IPS-20b (cell line): Measurements from ENCODE around the gene DNAH6.

Source experiments
- H3K27ac ChIP-seq: one replicate; pipeline ENCODE4 v1.5.1; 2013; ENCODE audit warnings: low read length
- H3K27me3 ChIP-seq: 2 replicates; pipeline ENCODE4 v1.6.1; 2013; ENCODE audit warnings: mild to moderate bottlenecking, low read length, inconsistent platforms; ENCODE audit not compliant: insufficient read depth
- H3K36me3 ChIP-seq: 2 replicates; pipeline ENCODE4 v1.6.1; 2013; ENCODE audit warnings: low read depth, mild to moderate bottlenecking, inconsistent platforms, low read length, moderate library complexity; ENCODE audit not compliant: insufficient read depth
- H3K4me1 ChIP-seq: 2 replicates; pipeline ENCODE4 v1.6.1; 2013; ENCODE audit warnings: mild to moderate bottlenecking, control low read depth, inconsistent platforms, low read length, moderate library complexity; ENCODE audit not compliant: insufficient read depth
- H3K4me3 ChIP-seq: 2 replicates; pipeline ENCODE4 v1.5.1; 2013; ENCODE audit warnings: mild to moderate bottlenecking, low read length, inconsistent platforms
- H3K9ac ChIP-seq: 2 replicates; pipeline ENCODE4 v1.6.1; 2013; ENCODE audit warnings: low read depth, mild to moderate bottlenecking, inconsistent platforms, low read length, moderate library complexity
- H3K9me3 ChIP-seq: 2 replicates; pipeline ENCODE4 v1.6.1; 2013; ENCODE audit warnings: mild to moderate bottlenecking, low read depth, low read length, inconsistent platforms; ENCODE audit not compliant: insufficient read depth

Gene DNAH6

GRCh38 chr2:84833481-84834150 is 317.3 kb downstream of the DNAH6 start:
- Histone ChIP-seq H3K9ac (no peak overlapping the region), H3K27ac (no peak overlapping the region), H3K27me3 (no peaks in the 10 kb centered on the region), H3K9me3 (peaks cover 13% of the 10 kb centered on the region), H3K4me3 (no peak overlapping the region), H3K36me3 (no peaks in the 10 kb centered on the region), H3K4me1 (0 out of 2 replicates have a peak, but pooled peaks cover 5% of the 10 kb centered on the region)

- Histone ChIP-seq H3K27me3 (no peaks in the 10 kb centered on the region), H3K9ac (no peak overlapping the region), H3K36me3 (no peaks in the 10 kb centered on the region), H3K9me3 (peaks cover 13% of the 10 kb centered on the region), H3K27ac (no peak overlapping the region), H3K4me3 (no peak overlapping the region), H3K4me1 (0 out of 2 replicates have a peak, but pooled peaks cover 5% of the 10 kb centered on the region)
Measured at GRCh38 chr2:84836215-84836614, 319.9 kb downstream of the DNAH6 start.

- H3K27me3 ChIP-seq: no peaks in the 10 kb centered on the region
- H3K4me3 ChIP-seq: no peak overlapping the region
- H3K9me3 ChIP-seq: peaks cover 13% of the 10 kb centered on the region
- H3K9ac ChIP-seq: no peak overlapping the region
- no peaks in the 10 kb centered on the region for H3K4me1 ChIP-seq
- H3K36me3 ChIP-seq: no peaks in the 10 kb centered on the region
- no peak overlapping the region for H3K27ac ChIP-seq
Measured at GRCh38 chr2:84838434-84839145, 322.3 kb downstream of the DNAH6 start.

- H3K9ac ChIP-seq: no peak overlapping the region
- H3K4me3 ChIP-seq: no peak overlapping the region
- H3K36me3 ChIP-seq: no peaks in the 10 kb centered on the region
- no peaks in the 10 kb centered on the region for H3K27me3 ChIP-seq
- no peak overlapping the region for H3K27ac ChIP-seq
- H3K4me1 ChIP-seq: no peaks in the 10 kb centered on the region
- peaks cover 13% of the 10 kb centered on the region for H3K9me3 ChIP-seq
Measured at GRCh38 chr2:84839851-84840250, 323.6 kb downstream of the DNAH6 start.

- H3K4me1 ChIP-seq: no peaks in the 10 kb centered on the region
- no peak overlapping the region for H3K27ac ChIP-seq
- H3K36me3 ChIP-seq: no peaks in the 10 kb centered on the region
- no peak overlapping the region for H3K4me3 ChIP-seq
- H3K27me3 ChIP-seq: no peaks in the 10 kb centered on the region
- H3K9me3 ChIP-seq: peaks cover 13% of the 10 kb centered on the region
- H3K9ac ChIP-seq: no peak overlapping the region
Measured at GRCh38 chr2:84840306-84840705, 324.0 kb downstream of the DNAH6 start.

- H3K9me3 ChIP-seq: peaks cover under 1% of the 10 kb centered on the region
- no peaks in the 10 kb centered on the region for H3K27me3 ChIP-seq
- H3K9ac ChIP-seq: no peak overlapping the region
- no peaks in the 10 kb centered on the region for H3K4me1 ChIP-seq
- no peak overlapping the region for H3K27ac ChIP-seq
- H3K36me3 ChIP-seq: no peaks in the 10 kb centered on the region
- no peak overlapping the region for H3K4me3 ChIP-seq
Measured at GRCh38 chr2:84841577-84841976, 325.3 kb downstream of the DNAH6 start.

- Histone ChIP-seq H3K9me3 (no peaks in the 10 kb centered on the region), H3K36me3 (no peaks in the 10 kb centered on the region), H3K27ac (no peak overlapping the region), H3K4me1 (no peaks in the 10 kb centered on the region), H3K27me3 (no peaks in the 10 kb centered on the region), H3K4me3 (no peak overlapping the region), H3K9ac (no peak overlapping the region)
Measured at GRCh38 chr2:84844141-84844540, 327.8 kb downstream of the DNAH6 start.

GRCh38 chr2:84846041-84846663 is 329.9 kb downstream of the DNAH6 start:
- H3K4me1 ChIP-seq: no peaks in the 10 kb centered on the region
- H3K27me3 ChIP-seq: no peaks in the 10 kb centered on the region
- no peak overlapping the region for H3K9ac ChIP-seq
- H3K9me3 ChIP-seq: no peaks in the 10 kb centered on the region
- H3K27ac ChIP-seq: no peak overlapping the region
- H3K4me3 ChIP-seq: no peak overlapping the region
- H3K36me3 ChIP-seq: no peaks in the 10 kb centered on the region

GRCh38 chr2:84846741-84847142 is 330.4 kb downstream of the DNAH6 start:
- Histone ChIP-seq H3K4me1 (no peaks in the 10 kb centered on the region), H3K9ac (no peak overlapping the region), H3K27me3 (no peaks in the 10 kb centered on the region), H3K36me3 (no peaks in the 10 kb centered on the region), H3K9me3 (no peaks in the 10 kb centered on the region), H3K27ac (no peak overlapping the region), H3K4me3 (no peak overlapping the region)

GRCh38 chr2:84847326-84848050 is 331.2 kb downstream of the DNAH6 start:
- no peaks in the 10 kb centered on the region for H3K27me3 ChIP-seq
- H3K4me1 ChIP-seq: no peaks in the 10 kb centered on the region
- H3K4me3 ChIP-seq: no peak overlapping the region
- H3K36me3 ChIP-seq: no peaks in the 10 kb centered on the region
- no peaks in the 10 kb centered on the region for H3K9me3 ChIP-seq
- H3K9ac ChIP-seq: no peak overlapping the region
- H3K27ac ChIP-seq: no peak overlapping the region

GRCh38 chr2:84849271-84849952 is 333.1 kb downstream of the DNAH6 start:
- no peaks in the 10 kb centered on the region for H3K9me3 ChIP-seq
- H3K27ac ChIP-seq: no peak overlapping the region
- H3K27me3 ChIP-seq: peaks cover 5% of the 10 kb centered on the region
- H3K4me1 ChIP-seq: no peaks in the 10 kb centered on the region
- no peaks in the 10 kb centered on the region for H3K36me3 ChIP-seq
- H3K4me3 ChIP-seq: no peak overlapping the region
- H3K9ac ChIP-seq: no peak overlapping the region
